AG20443 (cell line): ENCODE measurements around the gene NTN1.
A peak's percentile ranks its signal among the peaks of the same experiment; 100 is the strongest.

Experiments
- DNase-seq: peaks from one replicate; pipeline ENCODE4 v3.0.0; 2012; ENCODE audit warnings: low spot score, mixed read lengths

NTN1 gene

GRCh38 chr17:9006175-9006767 is 15.0 kb upstream of the NTN1 start:
- DNase-seq, result no peak

- no peak for DNase-seq
Measured at GRCh38 chr17:9007052-9007714, 14.1 kb upstream of the NTN1 start.

- DNase-seq, result no peak
Measured at GRCh38 chr17:9009096-9009495, 12.2 kb upstream of the NTN1 start.

GRCh38 chr17:9009737-9010136 is 11.6 kb upstream of the NTN1 start:
- no peak for DNase-seq

DNA sequence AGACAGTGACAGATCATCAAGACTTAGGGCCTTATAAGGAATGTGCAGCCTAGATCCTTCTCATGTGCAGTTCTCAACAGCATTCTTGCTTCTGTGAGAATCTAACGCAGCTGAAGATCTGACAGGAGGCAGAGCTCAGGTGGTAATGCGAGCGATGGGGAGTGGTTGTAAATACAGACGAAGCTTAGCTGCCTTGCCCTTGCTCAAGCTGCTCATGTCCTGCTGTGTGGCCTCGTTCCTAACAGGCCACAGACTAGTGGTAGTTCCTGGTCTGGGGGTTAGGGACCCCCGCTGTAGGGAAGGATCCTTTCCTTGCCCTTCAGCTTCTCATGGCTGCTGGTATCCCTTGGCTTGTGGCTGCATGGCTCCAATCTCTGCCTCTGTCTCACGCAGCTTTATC is 10.3 kb upstream of the NTN1 start:
- no peak for DNase-seq

GRCh38 chr17:9016941-9017552 is 4.3 kb upstream of the NTN1 start:
- DNase-seq, result no peak

- no peak for DNase-seq
Measured at GRCh38 chr17:9018726-9019125, 2.6 kb upstream of the NTN1 start.

- no peak for DNase-seq
Measured at GRCh38 chr17:9020096-9020823, 1.1 kb upstream of the NTN1 start.

- no peak for DNase-seq
Measured at GRCh38 chr17:9020824-9021157, 519 bp upstream of the NTN1 start.

- DNase-seq, result peak; percentile 72
Measured at GRCh38 chr17:9021992-9022572, 772 bp downstream of the NTN1 start.

- peak; percentile 38 for DNase-seq
Measured at GRCh38 chr17:9022573-9023391, 1.5 kb downstream of the NTN1 start.

DNA sequence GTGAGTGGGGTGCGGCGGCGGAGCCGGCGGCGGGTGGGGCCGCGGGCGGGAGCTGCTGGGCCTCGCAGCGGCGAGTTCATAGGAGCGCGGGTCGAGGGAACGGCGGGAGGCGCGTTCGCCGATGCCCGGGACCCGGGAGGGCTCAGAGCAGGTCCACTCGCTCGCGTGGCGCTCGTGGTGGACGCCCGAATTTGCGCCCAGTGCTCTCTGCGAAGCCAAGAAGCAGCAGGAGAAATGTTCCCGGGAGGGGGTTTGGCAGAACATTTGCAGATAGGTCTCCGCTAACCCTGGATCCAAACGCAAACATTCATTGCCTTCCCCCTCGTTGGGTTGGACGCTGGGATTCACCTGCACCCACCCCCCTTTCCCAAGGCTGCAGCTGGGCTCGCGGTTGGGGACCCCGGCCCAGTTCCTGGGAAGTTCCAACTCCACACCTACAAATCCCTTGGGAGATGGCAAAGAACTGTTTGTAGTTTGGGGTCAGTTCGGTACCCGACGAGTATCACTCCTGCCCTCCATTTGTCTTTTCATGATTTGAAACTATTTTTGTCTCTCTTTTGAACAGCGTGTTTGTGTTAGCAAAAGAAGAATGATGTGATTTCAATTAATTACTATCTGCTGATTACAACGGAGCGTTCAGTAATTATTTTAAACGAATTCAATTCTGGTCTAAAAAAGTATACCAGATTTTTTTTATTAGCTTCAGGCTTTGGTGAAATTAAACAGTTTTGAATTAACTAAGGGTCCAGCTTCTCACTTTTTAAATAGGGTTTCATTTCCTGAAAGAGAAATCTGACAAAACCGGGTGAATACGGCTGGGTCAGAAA is 2.3 kb downstream of the NTN1 start:
- no peak for DNase-seq

GRCh38 chr17:9024497-9024896 is 3.2 kb downstream of the NTN1 start:
- no peak for DNase-seq

DNA sequence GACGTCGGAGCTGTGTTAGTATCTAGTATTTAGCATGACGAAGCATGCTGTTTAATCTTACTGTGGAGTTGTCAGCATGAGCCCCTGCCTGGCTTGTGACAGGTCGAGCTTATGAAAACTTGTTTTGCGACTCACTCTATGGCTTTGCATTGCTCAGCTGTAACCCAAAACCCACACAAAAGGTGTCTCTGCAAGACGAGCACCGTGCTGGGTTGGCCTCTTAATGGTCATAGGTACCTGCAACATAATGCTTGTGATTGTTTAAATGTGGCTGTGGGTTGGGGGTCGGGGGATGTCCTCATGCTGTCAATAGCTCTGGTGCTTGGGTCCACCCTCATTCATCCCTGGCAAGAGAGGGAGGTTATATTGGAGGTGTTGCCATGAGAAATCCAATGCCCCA is 5.4 kb downstream of the NTN1 start:
- DNase-seq, result no peak

DNA sequence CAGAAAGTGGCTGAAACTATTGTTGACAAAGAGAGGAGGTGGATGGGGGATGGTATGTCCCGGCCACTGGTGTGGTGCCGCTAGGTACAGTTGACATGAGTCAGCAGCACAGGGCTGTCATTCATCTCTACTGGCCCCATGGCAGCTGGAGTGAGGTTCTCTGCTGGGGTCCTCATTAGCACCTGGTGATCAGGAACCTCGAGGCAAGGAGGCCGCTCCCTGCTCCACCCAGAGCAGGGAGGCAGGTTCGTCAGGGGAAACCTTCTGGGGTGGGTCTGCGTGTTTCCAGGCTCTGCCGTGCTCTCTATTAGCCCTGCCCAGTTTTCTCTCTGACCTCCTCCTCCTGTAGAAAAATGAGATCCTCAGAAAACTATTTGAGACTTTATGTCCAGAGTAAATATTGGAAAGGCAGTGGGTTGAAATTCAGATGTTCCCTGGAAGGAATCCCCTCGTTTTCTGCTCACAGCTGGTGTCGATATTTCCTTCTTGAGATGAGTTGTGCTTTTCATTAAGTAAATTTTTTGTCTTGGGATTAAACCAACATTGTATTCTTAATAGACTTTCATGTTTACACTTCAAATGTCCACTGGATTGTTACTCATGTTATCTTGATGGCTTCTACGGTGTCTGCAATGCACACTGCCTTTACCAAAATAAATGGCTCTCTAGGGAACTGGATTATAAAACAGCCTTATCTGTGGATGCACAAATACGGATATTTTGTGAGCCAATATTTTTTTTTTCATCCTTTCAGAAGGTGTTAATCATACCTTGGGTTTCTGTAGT is 7.1 kb downstream of the NTN1 start:
- no peak for DNase-seq

DNA sequence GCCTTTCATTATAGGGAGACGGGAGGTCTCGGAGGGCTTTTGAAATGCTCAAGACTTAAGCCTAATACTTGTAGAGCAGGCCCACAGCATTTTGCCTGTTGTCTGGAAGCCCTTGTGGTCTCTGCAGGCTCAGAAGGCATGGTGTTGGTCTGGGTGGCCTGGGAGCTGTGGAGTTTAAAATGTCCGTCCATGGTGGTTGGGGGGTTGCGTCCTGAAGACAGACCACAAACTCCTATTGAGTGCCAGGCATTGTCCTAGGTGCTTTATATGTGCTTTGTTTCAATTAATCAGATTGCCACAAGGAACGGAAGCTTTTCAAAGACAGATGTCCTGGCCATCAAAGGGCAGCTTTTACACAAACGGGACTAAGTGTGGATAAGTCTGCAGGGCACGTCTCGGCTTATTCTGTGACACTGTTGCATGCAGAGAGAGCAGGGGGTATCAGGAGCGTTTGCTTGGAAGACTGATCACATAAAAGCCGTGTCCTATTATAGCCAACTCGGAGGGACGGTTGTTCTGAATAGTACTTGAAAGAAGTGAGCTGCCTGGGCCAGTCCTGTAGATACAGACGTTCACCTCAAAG is 7.8 kb downstream of the NTN1 start:
- no peak for DNase-seq

- DNase-seq, result no peak
Measured at GRCh38 chr17:9032151-9032550, 10.8 kb downstream of the NTN1 start.

- no peak for DNase-seq
Measured at GRCh38 chr17:9032583-9032982, 11.3 kb downstream of the NTN1 start.

GRCh38 chr17:9035249-9035648 is 13.9 kb downstream of the NTN1 start:
- no peak for DNase-seq

GRCh38 chr17:9036336-9036735 is 15.0 kb downstream of the NTN1 start:
- no peak for DNase-seq
